GM12874 (cell line): ENCODE data around the gene PSMB8.

Source experiments
- CTCF ChIP-seq: IDR thresholded peaks from 2 replicates; pipeline ENCODE4 v1.5.1; 2011; ENCODE audit warnings: low read depth, mild to moderate bottlenecking, control low read depth, low read length, moderate library complexity; ENCODE audit not compliant: insufficient read depth

PSMB8 gene

GRCh38 chr6:32865724-32866443, 22.0 kb upstream of the PSMB8 start:
- TF ChIP-seq CTCF: no peak

GRCh38 chr6:32862725-32863124, 18.9 kb upstream of the PSMB8 start:
- no peak for TF ChIP-seq CTCF

GRCh38 chr6:32860674-32861073, 16.8 kb upstream of the PSMB8 start:
- TF ChIP-seq CTCF: no peak

- TF ChIP-seq CTCF: no peak
Measured at GRCh38 chr6:32858194-32858593, 14.3 kb upstream of the PSMB8 start.

GRCh38 chr6:32857156-32857891, 13.5 kb upstream of the PSMB8 start:
- TF ChIP-seq CTCF: no peak

GRCh38 chr6:32855467-32856174, 11.8 kb upstream of the PSMB8 start:
- TF ChIP-seq CTCF: no peak
